Measurements from ENCODE around the gene CIITA.

Gene CIITA

GRCh38 chr16:10967986-10968385 lies 91.0 kb downstream of the CIITA start:
- TF ChIP-seq CTCF (conservative IDR thresholded peaks at IDR 0.05) (no peak), ZFX (IDR thresholded peaks at IDR 0.05) (no peak)
- no peak overlapping the region for H3K27ac ChIP-seq

GRCh38 chr16:10968498-10968897 lies 91.5 kb downstream of the CIITA start:
- H3K27ac ChIP-seq: no peak overlapping the region
- no peak for TF ChIP-seq ZFX (IDR thresholded peaks at IDR 0.05)
- TF ChIP-seq CTCF (conservative IDR thresholded peaks at IDR 0.05): no peak

GRCh38 chr16:10969615-10970014 lies 92.6 kb downstream of the CIITA start:
- no peak overlapping the region for H3K27ac ChIP-seq
- TF ChIP-seq CTCF (conservative IDR thresholded peaks at IDR 0.05) (no peak), ZFX (IDR thresholded peaks at IDR 0.05) (no peak)

- TF ChIP-seq CTCF (conservative IDR thresholded peaks at IDR 0.05): no peak
- TF ChIP-seq ZFX (IDR thresholded peaks at IDR 0.05): no peak
- no peak overlapping the region for H3K27ac ChIP-seq
Observed at GRCh38 chr16:10970065-10970464, 93.1 kb downstream of the CIITA start.

- peak; percentile 89 for TF ChIP-seq CTCF (conservative IDR thresholded peaks at IDR 0.05)
- TF ChIP-seq ZFX (IDR thresholded peaks at IDR 0.05): no peak
- no peak overlapping the region for H3K27ac ChIP-seq
Observed at GRCh38 chr16:10971560-10971961, 94.6 kb downstream of the CIITA start.

- no peak for TF ChIP-seq ZFX (IDR thresholded peaks at IDR 0.05)
- no peak for TF ChIP-seq CTCF (conservative IDR thresholded peaks at IDR 0.05)
- H3K27ac ChIP-seq: no peak overlapping the region
Observed at GRCh38 chr16:10972108-10972818, 95.3 kb downstream of the CIITA start.

- H3K27ac ChIP-seq: no peak overlapping the region
- TF ChIP-seq ZFX (IDR thresholded peaks at IDR 0.05): no peak
- TF ChIP-seq CTCF (conservative IDR thresholded peaks at IDR 0.05): no peak
Observed at GRCh38 chr16:10972819-10973464, 95.9 kb downstream of the CIITA start.

Data from C4-2B (cell line).